GM19099 (cell line): ENCODE results near the gene FTO.
A peak's percentile ranks its signal among the peaks of the same experiment; 100 is the strongest.

Experiments used
- POLR2A ChIP-seq: IDR thresholded peaks from 3 replicates; pipeline ENCODE4 v1.6.1; 2011; ENCODE audit warnings: low read depth; ENCODE audit not compliant: insufficient read length; ENCODE audit errors: extremely low read depth

FTO gene

GRCh38 chr16:53703590-53704444 lies at the start of gene FTO, which contains the start of gene RPGRIP1L:
Gene FTO (plus strand): TSS chr16:53704156.
Gene RPGRIP1L (minus strand): TSS chr16:53703859. CDS start chr16:53700723, 3,136 bp downstream.
- TF ChIP-seq POLR2A, result peak; percentile 35

DNA sequence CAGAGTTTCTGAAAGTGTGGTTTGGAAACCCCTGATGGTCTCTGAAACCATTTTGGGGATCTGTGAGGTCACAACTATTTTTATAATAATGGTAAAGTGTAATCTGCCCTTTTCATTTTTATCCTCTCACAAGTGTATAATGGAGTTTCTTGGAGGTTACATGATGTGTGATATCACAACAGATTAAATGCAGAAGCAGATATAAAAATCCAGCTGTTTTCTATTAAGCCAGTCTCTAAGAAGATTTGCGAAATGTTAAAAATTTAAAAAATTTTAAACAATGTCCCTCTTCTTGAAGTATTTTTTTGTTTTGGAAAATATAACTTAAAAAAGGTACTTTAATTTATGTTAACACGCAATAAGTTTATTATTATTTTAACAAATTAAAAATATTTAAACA lies 49.0 kb upstream of the FTO start:
- TF ChIP-seq POLR2A, result no peak

DNA sequence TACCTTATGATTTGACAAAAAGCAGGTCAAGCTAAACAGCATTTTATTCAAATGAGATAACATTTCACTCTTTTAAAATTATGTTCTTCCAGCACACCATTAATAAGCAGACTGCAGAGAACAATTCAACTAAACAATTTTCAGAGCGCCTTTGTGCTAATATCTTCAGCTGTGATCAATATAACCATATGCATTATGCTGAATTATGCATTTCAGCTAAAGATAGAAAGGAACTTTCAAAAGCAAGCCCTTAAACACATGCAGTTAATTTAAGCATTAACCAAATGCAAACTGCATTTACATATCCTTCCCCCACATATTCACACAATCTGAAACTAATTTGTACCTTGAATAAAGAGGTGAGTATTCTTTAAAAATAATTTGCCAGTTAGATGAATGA lies 41.9 kb upstream of the FTO start:
- no peak for TF ChIP-seq POLR2A

DNA sequence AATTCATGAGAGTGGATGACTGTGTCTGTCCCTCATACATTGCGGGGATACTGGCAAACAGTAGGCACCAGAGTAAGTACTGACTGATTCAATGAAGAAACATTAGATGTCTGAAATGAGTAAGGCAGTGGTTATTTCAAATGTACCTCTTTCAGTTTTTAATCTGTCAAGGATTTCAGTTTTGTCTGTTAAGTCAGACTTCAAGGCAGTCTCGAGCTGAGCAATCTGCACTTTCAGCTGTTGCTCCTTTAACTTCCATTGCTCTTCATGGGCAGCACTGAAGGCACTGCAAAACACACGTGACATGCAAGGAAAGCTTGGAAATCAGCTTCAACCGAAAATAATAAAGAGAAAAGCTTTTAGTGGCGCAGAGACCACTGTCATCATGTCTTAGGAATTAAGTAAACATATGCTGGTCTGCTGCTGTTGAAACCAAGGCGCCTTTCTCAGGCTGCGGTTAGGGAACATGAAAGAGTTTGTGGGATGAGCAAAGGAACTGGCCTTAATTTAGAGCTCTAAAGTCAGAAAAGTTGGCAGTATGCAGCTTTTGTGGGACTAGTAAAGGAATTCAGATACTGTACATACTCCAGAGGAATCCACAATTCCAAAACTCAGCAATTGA lies 39.1 kb upstream of the FTO start:
- TF ChIP-seq POLR2A, result no peak

DNA sequence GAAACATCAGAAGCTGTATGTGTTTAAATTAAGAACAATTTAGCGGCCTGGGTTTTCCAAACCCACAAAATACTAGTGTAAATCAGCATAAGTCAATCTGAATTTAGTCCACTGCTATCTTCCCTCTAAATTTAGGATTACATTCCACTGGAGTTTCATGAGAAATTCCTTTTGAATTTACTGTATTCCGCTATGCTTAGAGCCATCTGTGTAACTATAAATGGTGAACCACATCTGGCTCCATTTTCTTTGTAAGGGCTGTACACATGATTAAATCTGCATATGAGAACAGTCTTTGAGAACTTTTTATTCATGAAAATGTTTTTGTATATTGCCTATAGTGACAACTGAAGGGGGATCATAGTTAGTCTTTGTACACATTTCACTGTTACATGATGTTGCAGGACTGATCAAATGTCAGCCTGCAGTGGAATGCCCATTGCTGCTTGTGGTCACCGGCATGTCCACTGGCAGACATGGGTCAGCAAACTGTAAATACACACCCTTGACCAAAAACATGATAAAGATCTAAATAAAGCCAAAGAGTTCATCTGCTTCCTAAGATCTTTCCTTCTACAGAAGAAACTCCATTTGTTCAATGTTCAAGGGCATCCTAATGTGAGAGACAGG lies 37.1 kb upstream of the FTO start:
- TF ChIP-seq POLR2A, result no peak

DNA sequence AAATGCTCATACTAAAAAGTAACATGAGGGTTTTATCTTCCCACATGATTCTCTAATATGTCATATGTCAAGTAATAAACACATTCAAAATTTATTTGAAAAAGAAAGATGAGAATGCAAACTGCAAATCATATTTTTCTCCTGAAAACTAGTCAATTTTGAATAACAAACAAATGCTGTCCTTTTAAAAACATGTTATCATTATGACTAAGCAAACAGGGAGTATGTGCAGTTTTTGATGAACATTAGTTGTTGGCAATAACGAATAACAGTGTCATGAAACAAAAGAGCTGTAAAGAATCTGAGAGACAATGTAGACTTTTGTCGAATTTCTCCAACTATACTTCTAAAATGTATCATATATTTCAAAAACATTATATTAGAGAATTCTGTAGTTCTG lies 35.1 kb upstream of the FTO start:
- TF ChIP-seq POLR2A, result no peak

GRCh38 chr16:53672461-53672860 lies 31.5 kb upstream of the FTO start:
- no peak for TF ChIP-seq POLR2A

GRCh38 chr16:53673189-53673588 lies 30.8 kb upstream of the FTO start:
- no peak for TF ChIP-seq POLR2A

- no peak for TF ChIP-seq POLR2A
These were observed 25.8 kb upstream of the FTO start for GRCh38 chr16:53678155-53678554.

DNA sequence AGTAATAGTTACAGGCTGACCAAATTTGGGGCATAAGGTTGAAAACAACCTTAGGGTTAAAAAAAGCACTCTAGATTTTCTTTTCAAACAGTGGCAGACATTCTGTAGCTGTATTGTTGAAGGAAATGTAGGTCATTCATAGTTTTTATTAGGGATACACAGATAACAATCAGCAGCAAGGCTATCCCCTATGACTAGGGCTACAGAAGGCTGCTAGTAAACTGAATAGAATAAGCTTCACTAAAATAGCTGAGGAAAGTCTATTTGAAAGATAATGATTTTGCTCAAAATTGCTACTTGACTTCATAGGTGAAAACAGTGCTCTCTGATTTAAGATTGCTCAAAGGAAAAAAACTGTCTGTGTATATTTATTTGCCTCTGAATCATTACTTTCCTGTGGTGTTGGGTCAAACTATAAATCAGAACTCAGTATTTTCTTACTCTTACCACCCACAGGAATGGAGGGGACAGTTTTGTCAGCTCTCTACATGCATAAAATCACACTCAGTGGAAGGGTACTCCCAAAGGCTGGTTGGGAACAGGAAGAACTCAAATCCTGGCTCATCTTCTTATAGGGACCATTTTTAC lies 25.1 kb upstream of the FTO start:
- no peak for TF ChIP-seq POLR2A

GRCh38 chr16:53680756-53681155 lies 23.2 kb upstream of the FTO start:
- TF ChIP-seq POLR2A, result no peak

GRCh38 chr16:53681354-53681753 lies 22.6 kb upstream of the FTO start:
- no peak for TF ChIP-seq POLR2A

DNA sequence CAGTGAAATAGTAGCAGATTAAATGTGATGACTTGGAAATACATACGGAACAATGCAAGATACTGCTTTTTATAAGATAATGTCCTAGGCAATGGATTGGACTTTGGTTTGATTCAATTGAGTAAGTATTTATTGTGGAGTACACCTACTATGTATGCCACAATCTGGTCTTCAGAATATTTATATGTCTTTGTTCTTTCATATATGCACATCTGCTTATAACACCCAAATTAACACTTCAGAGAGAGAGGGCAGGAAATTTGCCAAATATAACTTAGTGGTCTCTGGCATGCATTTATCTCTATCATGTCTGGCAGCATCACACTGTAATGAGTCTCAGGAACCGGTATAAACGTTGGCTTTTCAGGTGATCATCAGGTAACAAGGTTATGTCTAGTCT lies 17.2 kb upstream of the FTO start:
- no peak for TF ChIP-seq POLR2A

DNA sequence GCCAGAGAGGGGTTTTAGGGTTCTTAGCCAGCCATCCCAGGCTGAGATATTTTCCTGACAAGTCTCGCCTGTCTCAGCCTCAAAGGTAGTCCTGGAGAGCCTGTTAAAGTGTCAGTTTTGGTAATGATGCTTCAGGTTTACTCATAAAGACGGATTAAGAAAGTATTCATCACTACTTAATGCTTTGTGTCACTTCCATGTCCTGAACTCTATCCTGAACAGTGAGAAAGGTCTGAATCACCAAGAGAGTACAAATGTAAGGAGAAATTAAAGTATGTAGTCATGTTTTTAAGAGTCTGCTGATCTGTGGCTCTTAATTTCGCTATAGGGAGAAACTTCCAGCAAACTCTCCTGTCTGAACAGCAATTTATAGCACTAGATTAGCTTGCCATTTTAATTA lies 14.3 kb upstream of the FTO start:
- no peak for TF ChIP-seq POLR2A

- no peak for TF ChIP-seq POLR2A
These were observed 13.2 kb upstream of the FTO start for GRCh38 chr16:53690771-53691170.
